DOHH2 (cell line): ENCODE measurements around the gene ENTPD7.

Experiments
- CTCF ChIP-seq: fragments of 200-600 bp; sonication (generic); IDR thresholded peaks from one replicate; pipeline ENCODE4 v1.5.1; 2014; ENCODE audit warnings: antibody characterized with exemption, mild to moderate bottlenecking, low read depth, low read length; ENCODE audit not compliant: poor library complexity, severe bottlenecking
- EZH2phosphoT487 ChIP-seq: fragments of 200-600 bp; sonication (generic); IDR thresholded peaks from 2 replicates; pipeline ENCODE4 v1.6.1; 2017; ENCODE audit warnings: borderline replicate concordance, mild to moderate bottlenecking, antibody characterized with exemption, low read length, moderate library complexity, mixed read lengths

GRCh38 chr10:99740260-99740659 lies 81.0 kb downstream of the ENTPD7 start:
- no peak for TF ChIP-seq CTCF
- no peak for TF ChIP-seq EZH2phosphoT487
